HG03439 (cell line): ENCODE results near the gene PHF21B.

ENCODE experiments used
- ATAC-seq: cut with Tn5 transposase; IDR thresholded peaks from one replicate; pipeline ENCODE4 v1.9.1; 2021; ENCODE audit warnings: mild to moderate bottlenecking, moderate library complexity; ENCODE audit not compliant: unreplicated experiment

The PHF21B gene

DNA sequence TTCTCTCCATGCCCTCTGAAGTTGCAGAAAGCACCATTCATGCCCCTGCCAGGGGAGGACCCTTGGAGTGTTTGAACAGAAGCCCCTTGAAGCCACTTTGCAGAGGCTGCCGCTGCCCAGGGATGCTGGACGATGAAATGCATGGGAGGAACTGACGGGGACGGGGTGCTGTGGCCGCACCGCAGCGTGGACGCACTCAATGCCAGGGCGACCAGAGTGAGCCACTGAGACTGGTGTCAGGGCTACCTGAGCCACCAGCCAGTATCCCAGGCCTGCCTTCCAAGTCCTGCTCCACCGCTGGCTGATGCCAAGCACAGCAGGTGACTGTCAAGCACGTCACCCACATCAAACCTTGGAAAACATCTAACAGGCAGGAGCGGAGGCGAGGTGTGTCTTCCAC is 17.6 kb downstream of the PHF21B start:
- ATAC-seq, result no peak

DNA sequence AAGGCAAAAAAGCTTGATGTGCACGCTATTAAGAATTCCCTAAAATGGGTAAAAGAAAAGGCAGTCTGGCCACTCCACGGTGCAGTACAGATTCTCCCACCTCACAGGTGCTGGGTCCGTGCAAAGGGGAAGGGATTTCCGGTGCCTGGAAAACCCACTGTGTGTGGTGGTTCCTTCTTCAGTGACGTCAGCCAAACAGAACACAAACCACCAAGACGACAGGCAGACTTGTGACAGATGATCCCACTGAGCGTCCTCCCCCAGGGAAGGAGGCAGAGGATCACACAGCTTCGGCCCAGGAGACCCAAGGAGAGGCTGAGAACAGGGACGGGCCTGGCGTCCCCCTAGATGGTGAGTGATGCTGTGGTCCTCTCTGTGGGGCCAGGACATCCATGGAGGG is 18.6 kb downstream of the PHF21B start:
- no peak for ATAC-seq

DNA sequence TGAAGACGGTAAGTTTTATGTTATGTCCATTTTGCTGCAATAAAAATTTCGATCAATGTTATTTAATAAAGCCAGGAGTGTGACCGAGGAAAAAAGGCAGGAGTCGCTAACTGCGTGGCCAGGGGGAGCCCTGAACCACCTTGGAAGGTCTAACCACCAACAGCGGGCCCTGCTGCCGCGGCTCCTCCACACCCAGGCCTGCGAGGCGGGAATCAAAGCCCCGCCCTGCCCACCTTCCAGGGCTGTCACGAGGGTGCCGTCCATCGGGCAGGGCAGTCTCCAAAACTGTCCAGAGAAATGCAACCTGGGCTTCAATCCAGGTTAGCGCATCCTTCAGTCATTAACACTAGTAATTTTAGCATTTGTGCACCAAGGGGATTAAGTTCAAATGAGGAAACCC is 19.0 kb downstream of the PHF21B start:
- no peak for ATAC-seq

DNA sequence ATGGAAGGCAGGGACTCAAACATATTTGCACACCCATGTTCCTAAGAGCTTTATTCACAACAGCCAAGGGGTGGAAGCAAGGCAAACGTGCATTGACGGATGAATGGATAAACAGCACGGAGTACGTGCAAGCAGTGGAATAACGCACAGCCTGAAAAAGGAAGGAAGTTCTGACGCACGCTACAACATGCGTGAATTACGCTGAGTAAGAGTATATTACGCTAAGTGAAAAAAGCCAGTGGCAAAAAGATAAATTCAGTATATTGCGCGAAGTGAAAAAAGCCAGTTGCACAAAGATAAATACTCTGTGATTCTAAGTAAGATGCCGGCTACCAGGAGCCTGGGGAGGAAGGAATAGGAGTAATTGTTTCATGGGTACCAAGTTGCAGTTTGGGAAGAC is 19.5 kb downstream of the PHF21B start:
- no peak for ATAC-seq

DNA sequence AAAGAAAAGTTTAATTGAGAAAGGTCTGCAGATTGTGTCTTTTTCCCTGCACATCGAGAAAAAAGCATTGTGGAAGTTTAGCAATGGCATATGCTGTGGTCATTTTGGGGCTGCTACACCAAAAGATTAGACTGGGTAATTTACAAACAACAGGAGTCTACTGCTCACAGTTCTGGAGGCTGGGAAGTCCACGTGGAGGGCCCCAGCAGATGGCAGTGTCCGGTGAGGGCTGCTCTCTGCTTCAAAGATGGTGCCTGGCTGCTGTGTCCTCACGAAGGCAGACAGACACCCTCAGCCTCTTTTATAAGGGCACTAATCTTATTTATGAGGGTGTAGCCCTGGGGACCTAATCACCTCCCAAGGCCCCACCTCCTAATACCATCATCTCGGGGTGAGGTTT is 21.1 kb downstream of the PHF21B start:
- no peak for ATAC-seq

DNA sequence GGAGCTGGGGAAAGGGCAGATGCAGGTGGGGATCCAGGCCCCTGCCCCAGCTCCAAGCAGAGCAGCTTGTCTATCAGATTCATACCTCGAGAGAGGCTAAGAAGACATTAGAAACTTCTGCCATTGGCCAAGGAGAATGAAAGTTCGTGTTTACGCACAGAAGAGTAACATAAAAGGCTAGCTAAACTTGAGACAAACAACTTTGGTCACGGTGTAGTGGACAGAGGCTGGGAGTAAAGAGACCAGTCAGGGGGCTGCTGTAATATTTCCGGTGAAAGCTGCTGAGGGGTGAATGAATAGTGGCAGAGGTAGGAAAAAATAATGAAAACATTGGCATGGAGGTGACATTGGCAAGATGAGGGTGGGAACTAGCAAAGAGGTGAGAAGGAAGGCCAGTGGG is 22.9 kb downstream of the PHF21B start:
- no peak for ATAC-seq

DNA sequence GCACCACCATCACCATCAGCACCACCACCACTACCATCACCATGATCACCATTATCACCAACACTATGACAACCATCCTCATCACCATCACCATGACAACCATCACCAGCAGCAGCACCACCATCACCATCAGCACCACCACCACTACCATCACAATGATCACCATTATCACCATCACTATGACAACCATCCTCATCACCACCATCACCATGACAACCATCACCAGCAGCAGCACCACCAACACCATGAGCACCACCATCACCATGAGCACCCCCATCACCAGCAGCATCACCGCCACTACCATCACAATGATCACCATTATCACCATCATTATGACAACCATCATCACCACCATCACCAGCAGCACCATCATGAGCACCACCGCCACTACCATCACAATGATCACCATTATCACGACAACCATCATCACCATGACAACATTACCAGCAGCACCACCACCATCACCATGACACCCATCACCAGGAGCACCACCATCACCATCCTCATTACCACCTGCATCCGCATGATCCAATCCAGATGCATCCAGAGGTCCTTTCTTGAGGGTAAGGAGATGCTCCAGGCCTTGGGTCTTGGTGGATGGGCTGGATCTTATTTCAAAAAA is 23.8 kb downstream of the PHF21B start:
- ATAC-seq, result no peak

DNA sequence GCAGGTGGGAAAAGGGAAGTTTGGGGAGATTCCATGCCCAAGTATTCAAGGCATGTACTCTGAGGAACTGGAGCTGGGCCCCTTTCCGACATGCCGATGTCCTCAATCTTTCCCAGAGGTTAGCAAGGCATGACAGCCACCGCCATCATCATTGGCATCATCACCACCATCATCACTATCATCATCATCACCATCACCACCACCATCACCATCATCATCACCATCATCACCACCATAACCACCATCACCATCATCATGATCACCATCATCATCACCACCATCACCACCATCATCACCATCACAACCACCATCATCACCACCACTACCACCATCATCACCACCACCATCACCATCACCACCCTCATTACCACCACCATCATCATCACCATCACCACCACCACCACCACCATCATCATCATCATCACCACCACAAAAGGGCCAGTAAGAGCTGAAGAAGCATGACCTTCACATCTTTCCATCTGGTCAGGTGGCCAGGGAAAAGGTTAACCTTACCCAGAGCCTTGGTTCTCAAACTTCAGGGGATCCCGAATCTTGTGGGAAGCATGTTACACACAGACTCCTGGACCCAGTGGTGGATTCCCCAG is 25.8 kb downstream of the PHF21B start:
- ATAC-seq, result no peak

DNA sequence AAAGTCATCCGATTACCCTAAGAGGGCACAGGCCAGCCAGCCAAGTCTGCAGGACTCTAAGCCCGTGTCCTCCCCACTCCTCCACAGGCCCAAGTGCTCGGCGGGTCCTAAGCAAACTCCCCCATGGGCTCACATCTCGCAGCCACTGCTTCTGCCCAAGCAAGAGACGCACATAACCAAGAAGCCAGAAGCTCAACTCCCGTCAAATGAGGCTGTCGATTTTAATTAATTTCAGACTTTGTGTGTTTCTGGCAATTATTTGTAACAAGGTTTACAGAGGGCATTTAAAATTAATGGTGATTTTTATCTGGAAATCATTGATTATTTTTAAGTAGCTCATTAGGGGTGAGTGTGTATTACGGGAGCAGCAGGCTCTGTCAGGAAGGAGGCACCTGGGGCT is 27.4 kb downstream of the PHF21B start:
- ATAC-seq, result no peak

DNA sequence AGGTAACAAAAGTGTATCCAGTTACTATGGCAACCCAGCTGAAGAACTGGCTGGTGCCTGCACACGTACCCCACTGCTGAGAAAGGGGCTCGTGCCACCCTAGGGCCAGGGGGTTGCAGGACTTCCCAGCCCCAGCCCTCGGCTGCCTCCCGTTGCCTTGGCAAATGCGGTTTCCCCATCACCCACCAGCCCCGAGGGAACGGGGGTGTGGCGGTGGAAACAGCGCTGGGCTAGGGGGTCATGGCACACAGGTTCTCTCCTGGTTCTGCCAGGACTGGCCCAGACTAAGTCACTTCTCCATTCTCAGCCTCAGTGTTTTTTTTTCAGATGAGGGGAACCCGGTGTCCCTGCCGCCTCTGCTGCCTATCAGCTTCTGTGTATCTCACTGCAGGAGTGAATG is 27.9 kb downstream of the PHF21B start:
- ATAC-seq, result no peak

DNA sequence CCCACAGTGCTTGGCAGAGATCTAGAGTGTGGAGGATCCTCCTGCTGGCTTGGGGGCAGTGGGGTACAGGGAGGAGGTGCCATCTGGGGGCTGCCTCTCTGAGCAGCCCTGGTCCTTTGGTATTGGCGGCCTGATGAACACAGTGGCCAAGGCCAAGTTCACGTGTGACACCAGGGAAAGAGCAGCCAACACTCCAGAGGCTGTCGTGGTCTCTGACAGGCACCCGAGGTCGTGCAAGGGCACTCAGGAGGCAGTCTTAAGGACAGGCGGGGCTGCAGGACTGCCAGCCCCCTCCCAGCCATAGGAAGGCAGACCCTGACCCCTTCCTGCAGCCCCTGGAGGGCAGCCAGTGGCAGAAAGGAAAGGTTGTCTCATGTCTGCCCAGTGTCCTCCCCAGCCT is 30.7 kb downstream of the PHF21B start:
- ATAC-seq, result no peak

DNA sequence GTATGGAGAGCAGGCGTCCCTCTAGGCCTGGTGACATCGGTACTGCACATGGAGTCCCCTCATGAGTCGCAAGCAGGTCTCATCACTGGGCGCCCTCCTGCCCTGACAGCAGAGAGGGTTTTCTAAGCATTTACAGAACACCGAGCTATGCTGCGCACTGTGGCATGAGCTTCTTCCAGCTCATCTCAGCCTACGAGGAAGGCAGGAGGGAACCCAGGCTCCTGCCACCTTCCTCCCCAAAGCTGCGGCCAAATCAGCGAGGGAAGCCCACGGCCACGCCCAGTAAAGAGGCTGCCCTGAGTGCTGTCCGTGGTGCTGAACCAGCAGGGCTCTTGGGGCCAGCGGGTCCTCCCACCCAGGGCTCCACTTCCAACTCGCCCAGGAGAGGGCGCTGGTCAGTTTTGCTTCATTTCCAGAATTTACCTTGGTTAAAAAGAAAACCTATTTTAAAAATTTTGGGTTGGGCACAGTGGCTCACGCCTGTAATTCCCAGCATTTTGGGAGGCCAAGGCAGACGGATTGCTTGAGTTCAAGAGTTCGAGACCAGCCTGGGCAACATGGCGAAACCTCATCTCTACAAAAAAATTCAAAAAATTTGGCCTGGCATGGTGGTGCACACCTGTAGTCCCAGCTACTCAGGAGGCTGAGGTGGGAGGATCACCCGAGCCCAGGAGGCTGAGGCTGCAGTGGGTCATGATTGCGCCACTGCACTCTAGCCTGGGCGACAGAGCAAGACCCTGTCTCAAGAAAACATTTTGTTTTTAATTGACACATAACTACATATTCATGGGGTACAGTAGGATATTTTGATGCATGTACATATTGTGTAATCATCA is 34.2 kb downstream of the PHF21B start:
- no peak for ATAC-seq

DNA sequence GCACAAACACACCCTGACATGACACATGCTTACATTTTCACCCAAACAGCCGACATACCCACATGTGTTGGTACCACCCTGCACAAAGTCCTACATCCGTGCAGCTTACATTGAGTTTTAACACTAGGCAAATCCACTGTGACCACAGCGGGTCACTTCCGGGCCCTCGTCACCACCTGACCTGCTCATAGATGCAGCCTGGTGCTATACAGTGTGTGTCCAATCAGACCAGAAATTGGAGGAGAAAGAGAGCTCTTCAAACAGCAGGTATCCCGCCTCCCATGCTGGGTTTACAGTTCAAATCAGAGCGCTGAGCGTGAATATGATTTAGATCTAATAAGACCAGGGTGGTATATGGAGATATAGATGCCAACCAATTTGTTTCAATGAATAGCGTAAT is 35.4 kb downstream of the PHF21B start:
- no peak for ATAC-seq

DNA sequence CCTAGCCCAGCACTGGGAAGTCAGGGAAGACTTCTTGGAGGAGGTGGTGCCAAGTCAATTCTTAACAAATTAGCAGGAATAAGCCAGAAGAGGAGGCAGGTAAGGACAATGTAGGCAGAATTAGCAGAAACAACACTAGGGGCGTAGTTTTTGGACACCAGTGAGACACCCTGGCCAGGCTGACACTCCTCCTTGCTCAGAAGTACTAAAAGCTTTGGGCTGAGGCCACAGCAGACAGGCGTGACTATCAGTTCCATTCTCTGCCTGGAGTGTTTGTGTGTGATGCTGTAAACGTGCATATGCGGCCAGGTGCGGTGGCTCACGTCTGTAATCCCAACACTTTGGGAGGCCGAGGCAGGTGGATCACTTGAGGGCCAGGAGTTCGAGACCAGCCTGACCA is 36.0 kb downstream of the PHF21B start:
- ATAC-seq, result no peak

DNA sequence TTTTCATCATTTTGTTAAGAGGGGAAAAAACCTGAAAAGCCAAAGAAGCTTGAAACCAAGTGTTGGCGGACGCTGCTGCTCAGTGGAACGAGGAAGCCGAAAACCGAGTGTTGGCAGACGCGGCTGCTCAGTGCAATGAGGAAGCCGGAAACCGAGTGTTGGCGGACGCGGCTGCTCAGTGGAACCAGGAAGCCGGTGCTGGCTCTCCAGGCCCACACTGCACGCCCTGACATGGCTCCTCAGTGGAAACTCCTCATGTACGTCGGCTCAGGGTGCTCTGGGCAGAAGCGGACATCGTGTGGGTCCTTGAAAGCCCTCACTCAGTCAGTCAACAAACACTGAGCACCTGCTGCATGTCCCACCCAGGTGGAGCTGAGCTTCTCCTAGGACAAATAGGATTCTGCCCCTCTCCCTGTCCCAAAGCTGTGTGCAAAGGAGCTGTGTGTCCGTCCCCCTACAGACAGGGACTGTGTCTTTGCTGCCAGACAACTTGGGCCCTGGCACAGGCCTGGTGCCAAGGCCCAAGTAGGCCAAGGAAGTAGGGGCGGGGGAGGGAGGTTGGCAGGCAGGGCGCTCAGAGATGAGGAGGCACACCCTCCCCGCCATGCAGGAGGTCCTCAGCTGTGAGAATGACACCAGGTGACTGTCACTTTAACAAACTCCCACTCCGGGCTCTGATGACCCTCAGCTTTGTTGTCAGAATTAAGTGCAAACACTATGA is 37.3 kb downstream of the PHF21B start:
- no peak for ATAC-seq

DNA sequence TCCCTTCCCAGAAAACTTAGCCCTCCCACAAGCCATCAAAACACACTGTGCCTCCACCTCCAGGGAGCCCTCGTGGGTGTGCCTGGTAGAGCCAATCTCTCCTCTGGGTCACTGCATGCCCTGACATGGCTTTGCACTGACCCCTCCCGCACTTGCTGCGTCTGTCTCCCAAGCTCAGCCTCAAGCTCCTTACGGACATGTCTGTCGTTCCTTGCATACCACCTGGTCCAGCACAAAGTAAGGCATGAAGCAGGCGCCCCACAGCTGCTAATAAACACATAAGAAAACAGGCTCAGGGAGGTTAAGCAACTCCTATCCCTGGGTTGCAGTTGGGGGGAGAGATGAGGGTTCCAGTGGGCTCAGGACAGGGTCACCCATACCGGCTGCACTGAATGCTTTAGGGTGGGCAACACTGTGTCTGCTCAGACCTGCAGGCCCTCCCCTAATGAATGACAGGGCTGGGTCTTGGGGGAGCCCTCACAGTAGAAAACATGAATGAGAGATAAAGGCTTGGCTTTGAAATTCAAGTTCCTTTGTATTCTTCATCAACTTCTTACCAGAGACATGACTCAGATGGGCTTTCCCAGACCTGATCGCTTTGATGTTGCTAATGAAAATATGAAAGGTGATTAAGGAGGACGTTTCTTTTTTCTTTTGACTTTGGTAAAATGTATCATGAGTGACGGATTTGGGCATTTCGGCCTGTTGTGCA is 38.0 kb downstream of the PHF21B start:
- ATAC-seq, result no peak

DNA sequence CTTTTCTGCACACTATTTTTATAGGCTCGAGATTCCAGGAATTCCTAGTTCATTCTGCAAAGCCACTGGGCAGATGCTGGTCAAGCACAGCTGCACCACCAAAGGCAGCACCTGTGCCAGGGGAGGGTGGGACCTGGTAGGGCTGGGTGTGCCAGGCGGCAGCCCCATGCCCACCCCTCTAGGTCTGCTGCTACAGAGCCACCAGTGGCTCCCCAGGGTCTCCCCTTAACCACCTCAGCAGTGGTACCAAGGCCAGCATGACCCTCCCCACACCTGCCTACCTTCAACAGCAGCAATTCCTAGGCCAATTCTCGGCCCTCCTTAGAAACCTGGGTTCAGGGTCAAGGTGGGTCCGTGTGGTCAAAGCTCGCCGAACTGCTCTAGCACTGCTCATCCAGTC is 39.5 kb downstream of the PHF21B start:
- no peak for ATAC-seq

DNA sequence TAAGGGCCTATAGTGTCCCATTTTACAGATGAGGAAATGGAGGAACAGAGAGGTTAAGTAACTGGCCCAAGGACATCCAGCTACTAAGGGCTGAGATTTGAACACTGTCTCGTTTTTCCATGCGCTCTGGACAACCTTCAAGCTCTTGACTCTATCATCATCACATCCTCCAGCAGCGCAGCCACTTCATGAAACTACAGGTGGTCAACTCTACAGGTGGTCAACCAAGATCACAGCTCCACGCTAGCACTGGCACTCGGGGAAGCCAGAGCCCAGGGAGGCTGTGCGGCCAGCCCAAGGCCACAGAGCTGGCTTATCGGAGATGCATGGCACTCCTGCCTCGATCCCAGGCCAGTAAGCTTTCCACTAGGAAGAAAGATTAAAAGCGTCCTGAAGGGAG is 40.0 kb downstream of the PHF21B start:
- ATAC-seq, result no peak

DNA sequence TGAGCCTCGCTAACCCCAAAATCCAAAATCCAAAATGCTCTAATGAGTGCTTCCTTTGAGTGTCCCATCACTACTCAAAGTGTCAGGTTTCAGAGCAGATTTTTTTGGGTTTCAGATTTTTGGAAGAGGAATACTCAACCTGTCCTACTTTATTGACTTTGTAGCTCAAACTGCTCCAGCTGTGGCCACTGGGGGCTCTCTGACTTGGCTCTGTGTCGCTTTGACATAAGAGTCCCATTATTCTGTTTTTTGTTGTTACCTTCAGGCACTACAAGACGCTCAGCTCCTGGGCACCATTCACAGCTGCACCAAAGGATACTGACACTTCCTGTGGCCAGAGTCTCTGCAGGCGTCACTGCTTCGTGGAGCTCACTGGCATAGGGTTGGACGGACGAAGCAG is 41.1 kb downstream of the PHF21B start:
- no peak for ATAC-seq

DNA sequence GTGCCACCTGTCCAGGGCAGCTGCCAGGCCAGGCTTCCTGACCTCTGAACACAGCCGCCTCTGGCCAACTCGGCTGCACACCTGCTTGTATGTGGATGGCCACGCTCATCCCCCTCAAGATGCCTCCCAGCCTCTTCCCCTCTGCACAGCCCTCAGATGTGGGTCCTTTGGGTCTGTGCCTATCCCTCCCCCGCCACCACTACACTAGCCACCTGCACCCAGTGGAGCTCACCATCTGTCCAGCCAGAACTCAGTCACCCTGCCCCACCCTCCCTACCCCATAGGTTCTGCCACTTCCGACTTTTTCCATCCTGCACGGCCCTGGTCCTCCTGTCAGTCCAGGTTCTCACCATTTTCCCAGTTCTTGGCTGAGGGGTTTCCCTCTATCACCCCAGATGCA is 44.6 kb downstream of the PHF21B start:
- no peak for ATAC-seq

DNA sequence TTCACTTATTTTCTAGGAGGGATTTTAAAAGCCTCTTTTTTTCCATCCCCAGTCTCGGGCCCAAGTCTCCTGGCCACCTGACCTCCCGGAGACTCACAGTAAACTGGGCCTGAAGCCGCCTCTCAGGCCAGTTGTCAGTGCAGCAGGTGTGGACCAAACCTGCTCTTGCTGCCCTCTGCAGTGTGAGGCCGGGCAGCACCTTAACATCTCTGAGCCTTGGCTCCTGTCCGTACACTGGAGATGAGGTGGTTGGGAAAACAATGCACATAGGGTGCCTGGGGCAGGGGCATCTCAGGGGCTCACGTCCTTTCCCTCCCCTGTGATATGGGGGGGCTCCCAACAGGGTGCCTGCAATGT is 45.1 kb downstream of the PHF21B start:
- ATAC-seq, result no peak
